ENCODE results near the gene GFOD1.

- TF ChIP-seq POLR2A (IDR thresholded peaks at IDR 0.05), result no peak
- TF ChIP-seq, protein P1, sequence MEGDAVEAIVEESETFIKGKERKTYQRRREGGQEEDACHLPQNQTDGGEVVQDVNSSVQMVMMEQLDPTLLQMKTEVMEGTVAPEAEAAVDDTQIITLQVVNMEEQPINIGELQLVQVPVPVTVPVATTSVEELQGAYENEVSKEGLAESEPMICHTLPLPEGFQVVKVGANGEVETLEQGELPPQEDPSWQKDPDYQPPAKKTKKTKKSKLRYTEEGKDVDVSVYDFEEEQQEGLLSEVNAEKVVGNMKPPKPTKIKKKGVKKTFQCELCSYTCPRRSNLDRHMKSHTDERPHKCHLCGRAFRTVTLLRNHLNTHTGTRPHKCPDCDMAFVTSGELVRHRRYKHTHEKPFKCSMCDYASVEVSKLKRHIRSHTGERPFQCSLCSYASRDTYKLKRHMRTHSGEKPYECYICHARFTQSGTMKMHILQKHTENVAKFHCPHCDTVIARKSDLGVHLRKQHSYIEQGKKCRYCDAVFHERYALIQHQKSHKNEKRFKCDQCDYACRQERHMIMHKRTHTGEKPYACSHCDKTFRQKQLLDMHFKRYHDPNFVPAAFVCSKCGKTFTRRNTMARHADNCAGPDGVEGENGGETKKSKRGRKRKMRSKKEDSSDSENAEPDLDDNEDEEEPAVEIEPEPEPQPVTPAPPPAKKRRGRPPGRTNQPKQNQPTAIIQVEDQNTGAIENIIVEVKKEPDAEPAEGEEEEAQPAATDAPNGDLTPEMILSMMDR (IDR thresholded peaks at IDR 0.05), result no peak
These were observed 128.1 kb downstream of the GFOD1 start for GRCh38 chr6:13359287-13359686.
